Measurements from ENCODE around the gene CACNB3.
"Not testable (repeated sequence)": the region's sequence is repeated elsewhere in the genome, so short reads cannot be mapped to it uniquely, and the experiment has no call there.

The CACNB3 gene

GRCh38 chr12:48819986-48820725, 1.9 kb downstream of the CACNB3 start:
- DNase-seq = no peak

GRCh38 chr12:48822139-48822538, 3.8 kb downstream of the CACNB3 start:
- DNase-seq = no peak

GRCh38 chr12:48822711-48823110, 4.4 kb downstream of the CACNB3 start:
- no peak for DNase-seq

- no peak for DNase-seq
Measured at GRCh38 chr12:48823281-48823680, 5.0 kb downstream of the CACNB3 start.

GRCh38 chr12:48824112-48824511, 5.8 kb downstream of the CACNB3 start:
- DNase-seq = no peak

GRCh38 chr12:48824905-48825304, 6.6 kb downstream of the CACNB3 start:
- no peak for DNase-seq

- DNase-seq = no peak
Measured at GRCh38 chr12:48826209-48826855, 8.0 kb downstream of the CACNB3 start.

- no peak for DNase-seq
Measured at GRCh38 chr12:48827026-48827425, 8.7 kb downstream of the CACNB3 start.

GRCh38 chr12:48827513-48828096, 9.3 kb downstream of the CACNB3 start:
- DNase-seq = no peak

- DNase-seq = no peak
Measured at GRCh38 chr12:48828293-48828692, 10.0 kb downstream of the CACNB3 start.

- no peak for DNase-seq
Measured at GRCh38 chr12:48828841-48829575, 10.7 kb downstream of the CACNB3 start.

GRCh38 chr12:48831257-48831656, 13.0 kb downstream of the CACNB3 start:
- no peak for DNase-seq

GRCh38 chr12:48832321-48833060, 14.2 kb downstream of the CACNB3 start:
- no peak for DNase-seq

GRCh38 chr12:48838048-48838447, 19.8 kb downstream of the CACNB3 start:
- no peak for DNase-seq

GRCh38 chr12:48842021-48842420, 23.7 kb downstream of the CACNB3 start:
- DNase-seq = not testable (repeated sequence)

- DNase-seq = peak; percentile 74 to 93
Measured at GRCh38 chr12:48851883-48852733, 33.8 kb downstream of the CACNB3 start, which contains the start of gene DDX23. Gene DDX23 (minus strand): TSS chr12:48852163. CDS start chr12:48845782, 6,381 bp downstream.

GRCh38 chr12:48852734-48853688, 34.7 kb downstream of the CACNB3 start:
- DNase-seq = peak; percentile 50 to 75

GRCh38 chr12:48854488-48854887, 36.2 kb downstream of the CACNB3 start:
- DNase-seq = no peak

GRCh38 chr12:48854932-48855331, 36.6 kb downstream of the CACNB3 start:
- DNase-seq = not testable (repeated sequence)

- DNase-seq = no peak
Measured at GRCh38 chr12:48856379-48856778, 38.1 kb downstream of the CACNB3 start.

Measured in bone marrow (tissue), 2 donors.